ENCODE results near the gene NDUFB5.

DNA sequence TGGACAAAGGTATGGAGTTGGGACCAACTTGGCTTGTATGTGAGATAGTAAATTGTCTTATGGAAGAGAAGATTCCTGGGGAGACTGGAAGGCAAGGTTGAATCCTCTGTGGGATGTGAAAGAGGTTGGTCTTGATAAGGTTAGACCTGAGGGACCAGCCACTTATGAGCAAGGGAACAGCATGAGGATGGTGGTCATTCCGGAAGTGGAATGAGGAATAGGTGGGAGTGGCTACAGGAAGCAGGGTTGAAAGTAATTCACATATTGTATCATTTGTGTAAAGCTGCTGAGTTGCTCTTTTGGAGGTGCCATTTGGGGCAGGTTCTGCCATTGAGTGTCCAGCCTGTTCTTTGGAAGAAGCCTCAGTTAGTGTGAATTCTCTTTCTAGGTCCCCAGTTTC is 61.4 kb downstream of the NDUFB5 start:
- TF ChIP-seq, protein P1, sequence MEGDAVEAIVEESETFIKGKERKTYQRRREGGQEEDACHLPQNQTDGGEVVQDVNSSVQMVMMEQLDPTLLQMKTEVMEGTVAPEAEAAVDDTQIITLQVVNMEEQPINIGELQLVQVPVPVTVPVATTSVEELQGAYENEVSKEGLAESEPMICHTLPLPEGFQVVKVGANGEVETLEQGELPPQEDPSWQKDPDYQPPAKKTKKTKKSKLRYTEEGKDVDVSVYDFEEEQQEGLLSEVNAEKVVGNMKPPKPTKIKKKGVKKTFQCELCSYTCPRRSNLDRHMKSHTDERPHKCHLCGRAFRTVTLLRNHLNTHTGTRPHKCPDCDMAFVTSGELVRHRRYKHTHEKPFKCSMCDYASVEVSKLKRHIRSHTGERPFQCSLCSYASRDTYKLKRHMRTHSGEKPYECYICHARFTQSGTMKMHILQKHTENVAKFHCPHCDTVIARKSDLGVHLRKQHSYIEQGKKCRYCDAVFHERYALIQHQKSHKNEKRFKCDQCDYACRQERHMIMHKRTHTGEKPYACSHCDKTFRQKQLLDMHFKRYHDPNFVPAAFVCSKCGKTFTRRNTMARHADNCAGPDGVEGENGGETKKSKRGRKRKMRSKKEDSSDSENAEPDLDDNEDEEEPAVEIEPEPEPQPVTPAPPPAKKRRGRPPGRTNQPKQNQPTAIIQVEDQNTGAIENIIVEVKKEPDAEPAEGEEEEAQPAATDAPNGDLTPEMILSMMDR (IDR thresholded peaks at IDR 0.05) = no peak
- TF ChIP-seq, protein P2, sequence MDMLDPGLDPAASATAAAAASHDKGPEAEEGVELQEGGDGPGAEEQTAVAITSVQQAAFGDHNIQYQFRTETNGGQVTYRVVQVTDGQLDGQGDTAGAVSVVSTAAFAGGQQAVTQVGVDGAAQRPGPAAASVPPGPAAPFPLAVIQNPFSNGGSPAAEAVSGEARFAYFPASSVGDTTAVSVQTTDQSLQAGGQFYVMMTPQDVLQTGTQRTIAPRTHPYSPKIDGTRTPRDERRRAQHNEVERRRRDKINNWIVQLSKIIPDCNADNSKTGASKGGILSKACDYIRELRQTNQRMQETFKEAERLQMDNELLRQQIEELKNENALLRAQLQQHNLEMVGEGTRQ (IDR thresholded peaks at IDR 0.05; ENCODE audit: borderline replicate concordance, low read depth, low read length) = no peak
- TF ChIP-seq, protein P3, sequence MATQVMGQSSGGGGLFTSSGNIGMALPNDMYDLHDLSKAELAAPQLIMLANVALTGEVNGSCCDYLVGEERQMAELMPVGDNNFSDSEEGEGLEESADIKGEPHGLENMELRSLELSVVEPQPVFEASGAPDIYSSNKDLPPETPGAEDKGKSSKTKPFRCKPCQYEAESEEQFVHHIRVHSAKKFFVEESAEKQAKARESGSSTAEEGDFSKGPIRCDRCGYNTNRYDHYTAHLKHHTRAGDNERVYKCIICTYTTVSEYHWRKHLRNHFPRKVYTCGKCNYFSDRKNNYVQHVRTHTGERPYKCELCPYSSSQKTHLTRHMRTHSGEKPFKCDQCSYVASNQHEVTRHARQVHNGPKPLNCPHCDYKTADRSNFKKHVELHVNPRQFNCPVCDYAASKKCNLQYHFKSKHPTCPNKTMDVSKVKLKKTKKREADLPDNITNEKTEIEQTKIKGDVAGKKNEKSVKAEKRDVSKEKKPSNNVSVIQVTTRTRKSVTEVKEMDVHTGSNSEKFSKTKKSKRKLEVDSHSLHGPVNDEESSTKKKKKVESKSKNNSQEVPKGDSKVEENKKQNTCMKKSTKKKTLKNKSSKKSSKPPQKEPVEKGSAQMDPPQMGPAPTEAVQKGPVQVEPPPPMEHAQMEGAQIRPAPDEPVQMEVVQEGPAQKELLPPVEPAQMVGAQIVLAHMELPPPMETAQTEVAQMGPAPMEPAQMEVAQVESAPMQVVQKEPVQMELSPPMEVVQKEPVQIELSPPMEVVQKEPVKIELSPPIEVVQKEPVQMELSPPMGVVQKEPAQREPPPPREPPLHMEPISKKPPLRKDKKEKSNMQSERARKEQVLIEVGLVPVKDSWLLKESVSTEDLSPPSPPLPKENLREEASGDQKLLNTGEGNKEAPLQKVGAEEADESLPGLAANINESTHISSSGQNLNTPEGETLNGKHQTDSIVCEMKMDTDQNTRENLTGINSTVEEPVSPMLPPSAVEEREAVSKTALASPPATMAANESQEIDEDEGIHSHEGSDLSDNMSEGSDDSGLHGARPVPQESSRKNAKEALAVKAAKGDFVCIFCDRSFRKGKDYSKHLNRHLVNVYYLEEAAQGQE (IDR thresholded peaks at IDR 0.05; ENCODE audit: low read depth, low read length) = no peak
- no peak for TF ChIP-seq SMC3 (IDR thresholded peaks at IDR 0.05; ENCODE audit: low read depth, low read length)
- no peak for TF ChIP-seq RFX5 (IDR thresholded peaks at IDR 0.05; ENCODE audit: low read length)
- no peak for TF ChIP-seq TAF1 (IDR thresholded peaks at IDR 0.05; ENCODE audit: borderline replicate concordance, low read depth, low read length)
- TF ChIP-seq, protein P4, sequence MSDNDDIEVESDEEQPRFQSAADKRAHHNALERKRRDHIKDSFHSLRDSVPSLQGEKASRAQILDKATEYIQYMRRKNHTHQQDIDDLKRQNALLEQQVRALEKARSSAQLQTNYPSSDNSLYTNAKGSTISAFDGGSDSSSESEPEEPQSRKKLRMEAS (IDR thresholded peaks at IDR 0.05; ENCODE audit: low read depth) = no peak
- no peak for TF ChIP-seq FOXJ3 (CRISPR knock-in tag; IDR thresholded peaks at IDR 0.05)
- no peak for TF ChIP-seq EZH2phosphoT487 (IDR thresholded peaks at IDR 0.05; ENCODE audit: borderline replicate concordance, low read depth)
- TF ChIP-seq FOXM1 (IDR thresholded peaks at IDR 0.05; ENCODE audit: low read depth) = no peak
- no peak for TF ChIP-seq ELF1 (IDR thresholded peaks at IDR 0.05)
